Neural cell (in vitro differentiated cells): ENCODE measurements around the gene SDF2L1. TPM values are rescaled to one million over a fixed set of nuclear protein-coding genes. Genes with fewer than 3 reads are reported as not detected.

ENCODE experiments used
- H2AFZ ChIP-seq: fragments of 200-600, 300-800 bp; sonication (generic), shearing (Covaris generic); 2 replicates; pipeline ENCODE4 v1.6.0; 2014; ENCODE audit warnings: low read depth, mild to moderate bottlenecking, antibody characterized with exemption, low read length, moderate library complexity
- H3F3A ChIP-seq: fragments of 200-600 bp; shearing (Covaris generic); 2 replicates; pipeline ENCODE4 v1.6.1; 2016; ENCODE audit warnings: mild to moderate bottlenecking, moderate library complexity, mixed read lengths, antibody characterized with exemption, low read length; ENCODE audit not compliant: insufficient read depth, poor library complexity, severe bottlenecking
- H3K27ac ChIP-seq: fragments of 200-600, 300-800 bp; sonication (generic), shearing (Covaris generic); 2 replicates; pipeline ENCODE4 v1.5.1; 2014; ENCODE audit warnings: mild to moderate bottlenecking, low read length, moderate library complexity
- H3K27me3 ChIP-seq: fragments of 300-800, 200-600 bp; sonication (generic), shearing (Covaris generic); 2 replicates; pipeline ENCODE4 v1.6.0; 2014; ENCODE audit warnings: mild to moderate bottlenecking, low read depth, low read length, moderate library complexity; ENCODE audit not compliant: insufficient read depth
- H3K36me3 ChIP-seq: fragments of 300-800, 200-600 bp; sonication (generic), shearing (Covaris generic); 2 replicates; pipeline ENCODE4 v1.5.1; 2014; ENCODE audit warnings: mild to moderate bottlenecking, antibody characterized with exemption, low read length, moderate library complexity; ENCODE audit not compliant: insufficient read depth
- H3K4me2 ChIP-seq: fragments of 300-800, 200-600 bp; sonication (generic), shearing (Covaris generic); 2 replicates; pipeline ENCODE4 v1.6.0; 2014; ENCODE audit warnings: mild to moderate bottlenecking, low read length
- H3K4me3 ChIP-seq: fragments of 300-800, 200-600 bp; sonication (generic), shearing (Covaris generic); 2 replicates; pipeline ENCODE4 v1.5.1; 2014; ENCODE audit warnings: mild to moderate bottlenecking, low read length, moderate library complexity
- H3K79me2 ChIP-seq: fragments of 200-600 bp; shearing (Covaris generic); replicated peaks from 2 replicates; pipeline ENCODE4 v1.6.0; 2014; ENCODE audit warnings: mild to moderate bottlenecking, low read length, moderate library complexity; ENCODE audit not compliant: insufficient read depth
- H3K9ac ChIP-seq: fragments of 300-800, 200-600 bp; sonication (generic), shearing (Covaris generic); 2 replicates; pipeline ENCODE4 v1.6.1; 2016; ENCODE audit warnings: mild to moderate bottlenecking, low read length, mixed read lengths
- H3K9me2 ChIP-seq: fragments of 200-600 bp; shearing (Covaris generic); 2 replicates; pipeline ENCODE4 v1.6.1; 2016; ENCODE audit warnings: mild to moderate bottlenecking, low read length, mixed read lengths; ENCODE audit not compliant: insufficient read depth
- H3K9me3 ChIP-seq: fragments of 200-600, 300-800 bp; sonication (generic), shearing (Covaris generic); 2 replicates; pipeline ENCODE4 v1.6.1; 2016; ENCODE audit warnings: mild to moderate bottlenecking, mixed run types, low read length, moderate library complexity, mixed read lengths
- H4K20me1 ChIP-seq: fragments of 200-600 bp; shearing (Covaris generic); 2 replicates; pipeline ENCODE4 v1.6.1; 2016; ENCODE audit warnings: mild to moderate bottlenecking, mixed run types; ENCODE audit not compliant: insufficient read depth
- CTCF ChIP-seq: fragments of 450-650 bp; IDR thresholded peaks from 2 replicates; pipeline ENCODE4 v1.5.1; 2014; ENCODE audit warnings: antibody characterized with exemption, mild to moderate bottlenecking, moderate library complexity; ENCODE audit not compliant: poor library complexity, severe bottlenecking
- EP300 ChIP-seq: fragments of 450-650 bp; conservative IDR thresholded peaks from 2 replicates; pipeline ENCODE4 v1.6.1; 2014; ENCODE audit warnings: antibody characterized with exemption, mild to moderate bottlenecking, moderate library complexity; ENCODE audit not compliant: poor library complexity, severe bottlenecking
- EZH2 ChIP-seq: fragments of 200-600, 300-800 bp; shearing (Covaris generic), sonication (generic); IDR thresholded peaks from 2 replicates; pipeline ENCODE4 v1.6.1; 2014; ENCODE audit warnings: antibody characterized with exemption, low read length, borderline replicate concordance, mild to moderate bottlenecking; ENCODE audit not compliant: insufficient read depth, poor library complexity, severe bottlenecking
- MXI1 ChIP-seq: fragments of 450-650 bp; conservative IDR thresholded peaks from 2 replicates; pipeline ENCODE4 v1.6.1; 2014; ENCODE audit warnings: antibody characterized with exemption, mild to moderate bottlenecking; ENCODE audit not compliant: poor library complexity, severe bottlenecking
- POLR2AphosphoS5 ChIP-seq: IDR thresholded peaks from 2 replicates; pipeline ENCODE4 v1.6.1; 2012
- RAD21 ChIP-seq: fragments of 450-650 bp; conservative IDR thresholded peaks from 2 replicates; pipeline ENCODE4 v1.6.1; 2014; ENCODE audit warnings: antibody characterized with exemption, mild to moderate bottlenecking, moderate library complexity
- REST ChIP-seq: IDR thresholded peaks from 2 replicates; pipeline ENCODE4 v1.6.1; 2012; ENCODE audit warnings: borderline replicate concordance
- SMC3 ChIP-seq: fragments of 450-650 bp; conservative IDR thresholded peaks from 2 replicates; pipeline ENCODE4 v1.6.1; 2014; ENCODE audit warnings: antibody characterized with exemption, mild to moderate bottlenecking, moderate library complexity; ENCODE audit not compliant: poor library complexity
- TAF1 ChIP-seq: IDR thresholded peaks from 2 replicates; pipeline ENCODE4 v1.6.1; 2012; ENCODE audit warnings: low read depth
- polyA plus RNA-seq: library from polyadenylated mRNA; depleted of rRNA; stranded (reverse); fragments of >200 nt; gene quantifications from 2 replicates; pipeline ENCODE4 v1.2.3, GENCODE V29; 2014

The SDF2L1 gene
- polyA plus RNA-seq, 1 donor from 2014 or later: 11.0 TPM

GRCh38 chr22:21611210-21611977, 30.7 kb upstream of the SDF2L1 start:
- Histone ChIP-seq H3K27ac (no peak overlapping the region), H3K9ac (no peak overlapping the region), H4K20me1 (no peaks in the 10 kb centered on the region), H3K79me2 (peaks cover 18% of the 10 kb centered on the region), H3K4me3 (no peak overlapping the region), H3K9me3 (no peaks in the 10 kb centered on the region), H2AFZ (no peak overlapping the region), H3F3A (no peaks in the 10 kb centered on the region), H3K4me2 (no peak overlapping the region), H3K27me3 (no peaks in the 10 kb centered on the region), H3K36me3 (no peaks in the 10 kb centered on the region), H3K9me2 (no peaks in the 10 kb centered on the region)
- TF ChIP-seq SMC3 (no peak), EZH2 (no peak), REST (no peak), RAD21 (no peak), MXI1 (no peak), EP300 (no peak), POLR2AphosphoS5 (no peak), CTCF (no peak), TAF1 (no peak)

GRCh38 chr22:21612858-21613257, 29.2 kb upstream of the SDF2L1 start:
- Histone ChIP-seq H3K27me3 (no peaks in the 10 kb centered on the region), H3F3A (no peaks in the 10 kb centered on the region), H3K9me2 (no peaks in the 10 kb centered on the region), H3K9ac (no peak overlapping the region), H3K4me3 (no peak overlapping the region), H2AFZ (no peak overlapping the region), H3K79me2 (peaks cover 11% of the 10 kb centered on the region), H3K9me3 (no peaks in the 10 kb centered on the region), H3K4me2 (no peak overlapping the region), H3K36me3 (no peaks in the 10 kb centered on the region), H3K27ac (no peak overlapping the region), H4K20me1 (no peaks in the 10 kb centered on the region)
- TF ChIP-seq EP300 (no peak), TAF1 (no peak), MXI1 (no peak), EZH2 (no peak), POLR2AphosphoS5 (no peak), RAD21 (no peak), CTCF (no peak), REST (no peak), SMC3 (no peak)
